ENCODE data around the gene CIPC. TPM values are rescaled to one million over a fixed set of nuclear protein-coding genes. Genes with fewer than 3 reads are reported as not detected.
A peak's percentile ranks its signal among the peaks of the same experiment; 100 is the strongest.

The CIPC gene
- total RNA-seq, 1 experiment from 2014 or later = 50.9 TPM

DNA sequence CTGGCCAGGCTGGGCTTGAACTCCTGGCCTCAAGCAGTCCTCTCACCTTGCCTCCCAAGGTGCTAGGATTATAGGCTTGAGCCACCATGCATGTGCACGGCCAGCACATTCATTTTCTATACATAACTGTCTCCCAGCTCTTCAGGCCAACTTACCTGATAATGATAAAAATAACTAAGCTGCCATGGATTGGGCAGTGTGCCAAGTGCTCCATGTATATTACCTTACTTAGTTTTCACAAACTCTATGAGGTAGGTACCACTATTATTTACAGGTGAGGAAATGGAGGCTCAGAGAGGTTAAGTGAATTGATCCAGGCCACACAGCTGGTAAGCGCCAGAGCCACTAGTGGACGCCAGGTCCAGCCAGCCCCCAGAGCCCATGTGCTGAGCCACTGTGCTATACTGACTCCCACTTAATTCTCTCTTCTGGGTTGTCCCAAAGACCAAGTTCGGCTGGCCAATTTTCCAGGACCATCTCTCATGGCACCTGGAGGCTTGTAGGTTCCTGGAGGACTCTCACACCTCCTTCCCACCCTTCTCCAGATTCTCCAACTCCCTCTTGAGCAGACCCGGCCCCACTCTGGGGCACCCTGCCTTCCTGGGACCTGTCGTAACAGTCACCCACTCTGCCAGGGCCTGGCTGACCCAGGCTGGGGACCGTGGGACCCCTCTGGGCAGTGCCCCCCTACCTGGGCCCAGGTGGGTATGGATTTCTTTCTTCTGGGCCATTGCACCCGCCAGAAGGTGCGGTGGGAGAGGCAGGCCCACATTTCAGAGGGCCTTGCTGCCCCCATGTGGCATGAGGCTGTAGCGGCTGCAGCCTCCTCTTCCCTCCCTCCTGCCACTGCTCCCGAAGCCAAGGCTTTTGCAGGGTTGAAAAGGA is 30.2 kb upstream of the CIPC start:
- in situ Hi-C loops (cut with HindIII; ENCODE audit: low pct_unique_long_range_greater_than_20kb, low sequenced_read_pairs) = no loop called here
- DNase-seq (ENCODE audit: low read depth, low spot score) = peak; percentile 70

DNA sequence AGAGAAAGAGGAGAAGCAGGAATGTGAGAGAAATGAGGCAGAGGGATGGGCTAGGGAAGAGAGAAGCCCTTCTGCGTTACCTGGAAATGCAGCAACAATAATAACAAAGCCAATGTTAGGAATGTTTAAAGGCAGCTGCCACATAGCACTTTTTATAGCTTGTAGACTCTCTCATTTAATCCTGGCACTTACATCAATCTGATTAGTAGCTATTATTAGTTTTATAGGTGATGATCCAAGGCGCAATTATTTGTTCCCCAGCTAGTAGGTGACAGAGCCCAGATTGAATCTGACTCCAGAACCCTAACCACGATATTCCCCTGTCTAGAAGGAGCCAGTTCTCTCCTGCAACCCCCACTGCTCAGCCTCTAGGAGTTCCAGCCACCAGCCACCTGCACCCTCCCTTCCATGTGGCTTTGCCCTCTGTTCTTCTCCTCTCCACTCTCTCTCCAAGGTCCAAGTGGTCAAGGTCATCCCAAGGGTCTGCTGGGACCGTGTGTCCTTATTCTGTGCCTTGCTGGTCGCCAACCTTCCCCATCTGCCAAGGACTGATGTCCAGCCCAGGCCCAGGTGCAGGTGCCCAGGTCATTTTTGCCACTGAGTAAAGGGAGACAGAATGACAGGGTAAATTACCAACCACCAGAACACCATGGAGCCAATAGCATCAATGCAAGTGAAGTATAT is 29.4 kb upstream of the CIPC start:
- DNase-seq (ENCODE audit: low read depth, low spot score) = no peak
- in situ Hi-C loops (cut with HindIII; ENCODE audit: low pct_unique_long_range_greater_than_20kb, low sequenced_read_pairs) = no loop called here

DNA sequence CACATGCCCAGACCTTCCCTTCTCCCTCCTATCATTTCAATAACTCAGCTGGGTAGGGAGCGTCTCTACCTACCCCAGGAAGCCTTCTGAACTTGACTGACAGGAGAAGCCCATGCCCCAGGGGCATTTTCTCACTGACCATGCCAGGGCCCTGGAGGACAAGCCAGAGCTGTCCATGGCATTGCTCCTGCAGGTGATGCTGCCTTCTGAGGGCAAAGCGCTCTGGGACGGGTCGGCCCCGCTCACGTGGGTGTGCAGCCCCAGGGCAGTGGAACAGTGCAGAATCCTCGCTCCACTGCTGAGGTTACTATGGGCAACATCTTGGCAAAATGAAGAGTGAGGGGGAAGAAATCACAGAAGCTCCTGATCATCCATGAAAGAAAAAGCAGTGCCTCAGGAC is 28.5 kb upstream of the CIPC start:
- no peak for DNase-seq (ENCODE audit: low read depth, low spot score)
- in situ Hi-C loops (cut with HindIII; ENCODE audit: low pct_unique_long_range_greater_than_20kb, low sequenced_read_pairs) = no loop called here

DNA sequence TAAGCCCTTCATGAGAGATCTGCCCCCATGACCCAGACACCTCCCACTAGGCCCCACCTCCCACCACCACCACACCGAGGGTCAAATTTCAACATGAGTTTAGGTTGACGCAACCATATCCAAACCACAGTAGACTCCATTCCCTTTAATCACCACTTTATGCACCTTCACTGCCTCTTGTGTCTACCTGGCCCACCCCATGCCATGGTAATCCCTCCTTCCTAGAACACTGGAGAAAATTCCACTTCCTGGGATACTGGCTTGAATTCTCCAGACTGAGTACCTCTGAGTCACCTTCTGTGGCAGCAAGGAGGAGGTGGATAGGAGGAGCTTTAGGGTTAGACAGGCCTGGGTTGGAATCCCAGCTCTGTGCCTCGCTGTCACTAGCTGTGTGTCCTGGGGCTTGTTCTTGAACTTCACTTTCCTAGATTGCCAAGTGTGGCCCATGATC is 26.1 kb upstream of the CIPC start:
- in situ Hi-C loops (cut with HindIII; ENCODE audit: low pct_unique_long_range_greater_than_20kb, low sequenced_read_pairs) = no loop called here
- DNase-seq (ENCODE audit: low read depth, low spot score) = no peak

DNA sequence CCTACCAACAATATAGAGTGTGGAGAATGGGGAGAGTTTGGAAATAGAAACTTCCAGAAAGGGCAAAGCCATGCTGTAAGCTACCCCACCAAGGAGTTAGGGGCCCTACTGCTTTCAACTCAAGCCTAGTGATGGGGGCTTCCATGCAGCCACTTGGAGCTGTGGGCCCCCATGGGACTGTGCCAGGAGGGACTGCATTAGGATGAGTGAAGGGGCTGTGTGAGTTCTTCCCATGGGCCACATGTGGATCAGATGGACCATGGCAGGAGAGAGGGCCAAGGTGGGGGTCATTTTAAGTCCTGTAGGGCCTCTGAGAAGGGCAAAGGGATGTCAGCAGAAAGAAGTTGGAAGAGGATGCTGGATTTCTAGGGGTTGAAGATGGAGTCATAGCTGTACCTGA is 23.1 kb upstream of the CIPC start:
- no peak for DNase-seq (ENCODE audit: low read depth, low spot score)
- in situ Hi-C loops (cut with HindIII; ENCODE audit: low pct_unique_long_range_greater_than_20kb, low sequenced_read_pairs) = no loop called here

DNA sequence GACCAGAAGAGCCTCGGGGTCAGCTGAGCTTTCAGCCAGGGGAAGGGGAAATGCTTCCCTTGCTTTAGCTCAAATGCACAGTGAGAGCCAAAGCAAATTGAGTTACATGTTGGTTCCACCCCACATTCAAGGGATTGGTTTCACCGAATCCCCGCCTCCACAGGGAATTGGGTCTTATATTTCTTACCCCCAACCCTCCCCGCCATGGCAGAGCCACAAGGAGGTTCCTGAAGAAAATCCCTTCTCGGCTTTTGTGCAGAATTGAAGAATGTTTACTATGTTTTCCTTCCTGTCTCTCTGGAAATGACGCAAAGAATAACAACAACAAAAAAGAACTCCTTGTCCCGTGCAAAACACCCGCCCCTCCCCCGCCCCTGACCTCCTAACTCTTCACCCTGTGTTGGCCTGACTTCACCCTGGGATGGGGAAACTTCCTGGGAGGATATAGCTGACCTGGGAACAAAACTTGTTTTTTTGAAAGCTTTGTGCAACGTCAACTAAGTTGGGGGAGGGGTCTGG is 21.9 kb upstream of the CIPC start:
- in situ Hi-C loops (cut with HindIII; ENCODE audit: low pct_unique_long_range_greater_than_20kb, low sequenced_read_pairs) = no loop called here
- DNase-seq (ENCODE audit: low read depth, low spot score) = peak; percentile 90

DNA sequence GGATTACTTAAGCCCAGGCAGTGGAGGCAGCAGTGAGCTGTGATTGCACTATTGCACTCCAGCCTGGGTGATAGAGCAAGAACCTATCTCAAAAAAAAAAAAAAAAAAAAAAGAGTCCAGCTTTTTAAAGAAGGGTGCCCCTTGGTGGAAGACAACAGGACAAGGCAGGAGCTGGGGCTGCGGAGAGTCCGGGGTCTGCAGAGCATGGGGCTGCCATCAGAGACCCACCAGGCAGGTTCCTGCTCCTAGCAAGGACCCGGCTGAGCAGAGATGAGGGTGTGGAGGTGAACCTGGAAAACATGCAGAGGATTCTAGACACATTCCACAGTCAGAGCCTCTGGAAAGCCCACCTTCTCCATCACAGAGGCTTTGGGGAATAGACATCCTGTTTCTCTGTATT is 21.0 kb upstream of the CIPC start:
- in situ Hi-C loops (cut with HindIII; ENCODE audit: low pct_unique_long_range_greater_than_20kb, low sequenced_read_pairs) = no loop called here
- DNase-seq (ENCODE audit: low read depth, low spot score) = no peak

DNA sequence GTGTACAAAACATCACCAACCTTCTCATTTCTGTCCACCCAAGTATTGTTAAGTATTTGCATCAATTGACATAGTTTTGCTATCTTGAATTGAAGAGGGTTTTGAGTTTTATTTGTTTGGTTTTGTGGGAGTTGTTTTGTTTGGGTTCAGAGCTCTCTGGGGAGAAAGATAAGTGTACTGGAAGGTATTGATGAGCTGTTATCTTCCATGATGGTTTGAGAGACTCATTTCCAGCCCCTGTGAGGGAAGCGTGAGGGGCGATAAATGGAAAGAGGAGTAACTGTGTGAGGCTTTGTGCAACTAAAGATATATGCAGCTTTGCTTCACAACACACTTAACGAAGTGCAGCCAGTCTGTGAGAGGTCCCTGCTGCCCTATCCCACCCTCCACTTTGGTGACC is 15.7 kb upstream of the CIPC start:
- in situ Hi-C loops (cut with HindIII; ENCODE audit: low pct_unique_long_range_greater_than_20kb, low sequenced_read_pairs) = no loop called here
- no peak for DNase-seq (ENCODE audit: low read depth, low spot score)

DNA sequence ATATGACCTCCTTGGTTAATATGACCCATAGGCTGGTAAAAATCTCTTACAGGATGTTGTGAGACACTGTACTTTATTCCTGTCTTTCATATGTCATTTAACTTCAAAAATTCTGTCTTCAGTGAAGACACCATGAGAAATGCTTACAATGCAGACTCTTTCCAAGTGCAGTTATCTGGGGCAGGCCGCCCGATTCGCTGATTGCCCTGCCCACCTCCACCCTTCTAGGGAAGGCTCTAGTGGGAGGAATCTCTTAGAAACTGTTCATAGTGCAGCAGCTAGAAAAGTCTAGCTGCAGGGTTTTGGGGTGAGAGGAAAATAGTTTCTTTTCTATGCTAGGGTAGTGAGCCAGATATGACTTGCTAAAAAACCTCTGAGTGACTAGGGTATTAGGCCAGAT is 15.0 kb upstream of the CIPC start:
- in situ Hi-C loops (cut with HindIII; ENCODE audit: low pct_unique_long_range_greater_than_20kb, low sequenced_read_pairs) = no loop called here

DNA sequence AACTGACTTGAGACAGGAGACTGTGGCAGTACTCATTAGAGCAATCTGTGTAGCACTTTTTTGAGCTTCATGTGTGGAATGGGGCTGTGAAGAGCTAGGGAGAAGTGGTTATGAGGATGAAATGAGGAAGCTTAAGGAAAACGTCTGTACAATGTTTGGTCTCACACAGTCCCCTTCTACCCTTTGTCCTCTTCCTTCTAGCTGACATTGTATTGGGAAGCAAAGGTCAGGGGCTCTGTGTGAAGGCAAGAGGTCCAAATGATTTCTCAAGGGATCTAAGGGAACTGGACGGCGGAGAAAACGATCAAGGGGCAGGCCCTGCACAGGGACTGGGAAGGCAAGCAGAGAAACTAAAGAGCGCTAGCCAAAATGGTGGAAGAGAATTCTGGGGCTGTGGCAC is 13.1 kb upstream of the CIPC start:
- no peak for DNase-seq (ENCODE audit: low read depth, low spot score)
- in situ Hi-C loops (cut with HindIII; ENCODE audit: low pct_unique_long_range_greater_than_20kb, low sequenced_read_pairs) = no loop called here

More for the DNA sequence above, 15.0 kb upstream of the CIPC start:
- no peak for DNase-seq (ENCODE audit: low read depth, low spot score)

DNA sequence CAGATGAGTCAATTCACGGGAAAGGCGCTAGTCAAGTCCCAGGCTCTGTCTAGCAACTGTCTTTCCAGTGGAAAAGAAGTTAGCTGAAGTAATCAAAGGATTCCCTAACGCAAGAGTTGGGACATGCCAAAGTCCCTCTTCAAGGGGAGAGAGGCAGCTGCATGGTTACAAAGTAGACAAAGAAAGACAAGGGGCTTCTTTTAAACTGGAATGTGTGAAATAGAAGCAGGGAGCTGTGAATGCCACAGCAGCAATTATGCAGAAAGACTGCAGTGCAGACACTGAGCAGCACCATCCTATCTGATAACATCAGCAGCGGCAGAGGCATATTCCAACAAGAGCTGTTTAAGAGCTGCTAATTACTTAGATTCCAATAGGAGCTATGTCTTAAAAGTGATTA is 12.5 kb upstream of the CIPC start:
- DNase-seq (ENCODE audit: low read depth, low spot score) = no peak
- in situ Hi-C loops (cut with HindIII; ENCODE audit: low pct_unique_long_range_greater_than_20kb, low sequenced_read_pairs) = no loop called here

DNA sequence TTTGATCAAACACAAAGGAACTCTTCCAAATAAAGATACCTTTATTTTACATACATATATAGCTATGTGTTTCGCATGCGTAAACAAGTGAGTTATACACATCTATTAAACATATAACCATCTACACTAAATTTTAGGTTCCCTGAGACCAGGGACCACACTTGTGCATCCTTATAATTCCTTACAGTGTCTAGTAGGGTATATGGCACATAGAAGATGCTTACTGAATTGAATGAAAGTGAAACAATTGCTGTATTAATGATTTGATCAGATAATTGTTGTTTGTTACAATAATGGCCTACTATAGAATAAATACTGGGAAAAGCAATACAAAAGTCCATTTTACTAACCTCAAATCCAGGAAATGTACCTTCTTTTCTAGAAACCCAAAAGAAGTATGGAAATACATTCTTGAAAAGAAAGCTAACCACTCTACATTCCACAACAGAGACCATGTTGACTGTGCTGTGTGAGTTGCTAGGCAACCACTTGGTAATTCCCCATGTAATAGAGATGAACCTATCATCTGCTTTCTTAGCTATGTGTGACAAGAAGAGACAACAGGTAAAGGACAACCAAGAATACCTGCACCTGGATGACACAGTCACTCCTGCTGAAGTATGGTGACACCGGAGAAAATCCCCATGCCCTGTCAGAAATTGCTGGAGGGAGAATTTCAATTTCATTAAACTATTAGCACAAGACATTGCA is 11.9 kb upstream of the CIPC start:
- in situ Hi-C loops (cut with HindIII; ENCODE audit: low pct_unique_long_range_greater_than_20kb, low sequenced_read_pairs) = no loop called here
- DNase-seq (ENCODE audit: low read depth, low spot score) = no peak

DNA sequence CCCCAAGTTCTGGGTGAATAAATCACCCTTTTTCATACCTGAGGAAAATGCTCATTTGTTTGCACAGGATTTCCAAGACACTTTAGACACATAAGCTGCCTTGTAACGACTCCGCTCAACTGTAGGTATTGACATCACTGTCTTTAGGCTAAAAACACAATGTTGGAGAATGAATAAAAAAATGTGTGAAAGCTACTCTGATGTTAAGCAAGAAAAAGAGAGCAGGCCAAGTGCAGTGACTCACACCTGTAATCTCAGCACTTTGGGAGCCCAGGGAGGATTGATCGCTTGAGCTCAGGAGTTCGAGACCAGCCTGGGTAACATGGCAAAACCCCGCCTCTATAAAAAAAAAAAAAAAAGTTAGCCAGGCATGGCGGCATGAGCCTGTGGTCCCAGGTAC is 11.1 kb upstream of the CIPC start:
- in situ Hi-C loops (cut with HindIII; ENCODE audit: low pct_unique_long_range_greater_than_20kb, low sequenced_read_pairs) = no loop called here

DNA sequence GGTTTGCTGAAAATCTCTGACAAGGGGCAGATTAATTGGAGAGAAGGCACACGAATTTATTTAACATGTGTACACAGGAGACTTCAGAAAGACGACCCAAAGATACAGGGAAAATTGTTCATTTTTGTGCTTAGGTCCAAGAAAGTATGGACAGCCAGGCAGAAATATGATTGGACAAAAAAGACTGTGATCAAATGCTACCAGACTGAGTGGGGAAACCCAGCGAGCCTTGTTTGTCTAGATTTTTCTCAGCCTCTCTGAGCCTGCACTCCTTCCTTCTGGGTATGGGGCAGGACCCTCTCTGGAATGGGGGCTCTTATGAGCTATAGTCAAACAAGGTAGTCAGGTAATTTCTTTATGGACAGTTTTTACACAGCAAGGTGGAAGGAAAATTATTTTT is 10.4 kb upstream of the CIPC start:
- in situ Hi-C loops (cut with HindIII; ENCODE audit: low pct_unique_long_range_greater_than_20kb, low sequenced_read_pairs) = no loop called here
- DNase-seq (ENCODE audit: low read depth, low spot score) = no peak

More for the DNA sequence above, 11.1 kb upstream of the CIPC start:
- no peak for DNase-seq (ENCODE audit: low read depth, low spot score)

DNA sequence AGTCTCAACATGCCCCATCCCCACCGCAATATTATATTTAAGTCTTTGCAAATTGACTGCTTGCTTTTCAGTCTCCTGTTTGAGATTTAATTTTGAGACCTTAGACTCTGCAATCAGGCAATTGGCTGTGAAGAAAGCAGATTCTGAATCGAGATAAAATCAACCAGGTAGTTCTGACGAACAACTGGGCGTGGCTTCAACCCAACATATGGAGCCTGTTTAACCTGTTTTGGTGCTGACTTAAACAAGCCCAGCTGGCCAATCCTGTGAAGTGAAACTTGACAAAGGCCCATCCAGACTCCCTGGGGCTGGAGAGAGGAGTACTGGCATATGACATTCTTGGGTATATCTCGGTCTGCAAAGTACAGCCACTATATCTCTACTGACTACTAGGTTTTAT is 9.8 kb upstream of the CIPC start:
- in situ Hi-C loops (cut with HindIII; ENCODE audit: low pct_unique_long_range_greater_than_20kb, low sequenced_read_pairs) = no loop called here
- no peak for DNase-seq (ENCODE audit: low read depth, low spot score)

DNA sequence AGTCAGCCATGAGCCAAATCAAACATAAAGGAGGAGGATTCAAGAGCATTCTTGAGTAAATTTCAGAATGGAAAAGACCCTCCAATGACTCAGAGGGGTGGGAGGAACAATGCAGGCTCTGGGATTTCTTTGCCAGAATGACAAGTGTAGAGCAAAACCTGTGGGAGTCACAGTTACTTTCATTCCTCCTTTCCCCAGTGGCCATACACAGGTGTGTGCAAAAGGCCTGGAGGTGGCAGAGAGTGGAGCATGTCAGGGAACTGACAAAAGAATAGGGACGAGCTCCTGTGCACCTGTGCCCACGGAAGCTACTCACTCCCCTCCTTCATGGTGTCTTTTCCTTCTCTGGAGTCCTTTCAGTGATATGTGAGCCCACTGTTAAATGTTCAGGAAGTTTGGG is 9.4 kb upstream of the CIPC start:
- in situ Hi-C loops (cut with HindIII; ENCODE audit: low pct_unique_long_range_greater_than_20kb, low sequenced_read_pairs) = no loop called here
- no peak for DNase-seq (ENCODE audit: low read depth, low spot score)

DNA sequence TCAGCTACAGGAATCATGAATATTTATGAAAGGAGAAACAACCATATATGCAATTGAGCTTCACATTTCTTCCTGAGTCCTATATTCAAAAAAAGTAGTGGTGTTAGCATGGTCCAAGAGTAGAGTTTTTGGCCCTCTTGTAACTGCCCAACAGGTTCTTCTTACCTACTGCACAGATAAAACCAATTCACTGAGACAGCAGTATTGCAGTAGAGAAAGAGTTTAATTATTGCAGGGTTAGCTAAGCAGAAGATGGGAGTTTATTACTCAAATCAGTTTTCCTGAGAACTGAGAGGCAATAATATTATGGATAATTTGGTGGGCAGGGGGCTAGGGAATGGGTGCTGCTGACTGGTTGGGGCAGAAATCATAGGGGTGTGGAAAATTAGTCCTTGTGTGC is 6.5 kb upstream of the CIPC start:
- in situ Hi-C loops (cut with HindIII; ENCODE audit: low pct_unique_long_range_greater_than_20kb, low sequenced_read_pairs) = no loop called here
- DNase-seq (ENCODE audit: low read depth, low spot score) = no peak

DNA sequence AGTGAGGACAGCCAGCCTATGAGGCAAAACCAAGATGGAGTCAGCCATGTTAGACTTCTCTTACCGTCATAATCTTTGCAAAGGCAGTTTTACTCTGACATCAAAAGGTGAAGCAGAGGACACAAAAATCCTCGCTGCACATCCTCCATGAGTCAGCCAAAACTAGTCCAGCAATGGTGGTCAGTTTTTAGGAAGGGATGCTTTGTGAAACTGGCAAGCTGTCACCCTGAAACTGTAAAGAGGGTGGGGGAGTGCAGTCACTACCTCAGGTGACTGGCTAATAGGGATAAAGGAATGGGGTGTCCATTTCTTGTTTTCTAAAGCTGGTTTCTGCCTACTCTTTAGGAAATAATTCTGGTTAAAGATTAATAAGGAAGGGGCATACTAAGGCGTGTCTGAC is 5.4 kb upstream of the CIPC start:
- in situ Hi-C loops (cut with HindIII; ENCODE audit: low pct_unique_long_range_greater_than_20kb, low sequenced_read_pairs) = no loop called here
- no peak for DNase-seq (ENCODE audit: low read depth, low spot score)

All from SK-MEL-5 (cell line).